Measurements from ENCODE around the gene ATP5MC2. TPM values are rescaled to one million over a fixed set of nuclear protein-coding genes. Genes with fewer than 3 reads are reported as not detected.

ATP5MC2 gene
- total and polyA plus RNA-seq, 5 experiments from 2014 or later: 235 to 658 (median 519) TPM

DNA sequence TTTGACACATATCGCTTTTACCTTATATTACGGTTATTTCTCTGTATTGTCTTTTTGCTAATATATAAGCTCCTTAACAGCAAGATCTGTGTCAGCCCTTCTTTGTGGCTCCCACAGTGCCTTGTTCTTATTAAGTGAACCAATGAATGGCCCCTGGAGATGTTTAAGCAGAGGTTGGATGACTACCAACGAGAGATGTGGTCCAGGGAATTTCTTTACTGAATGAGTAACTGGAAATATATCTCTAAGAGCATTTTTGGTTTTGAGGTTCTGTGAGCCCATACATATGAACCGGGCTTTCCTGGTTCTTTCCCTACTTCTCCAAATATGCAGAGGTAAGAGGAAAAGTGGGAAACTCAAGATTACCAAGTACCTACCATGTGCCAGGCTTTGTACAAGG lies 27.9 kb upstream of the ATP5MC2 start:
- POLR2A ChIA-PET: interaction anchor here (2.3 kb wide), 1 partner anchor 42 kb away, joined by 6 read pairs; no protein-coding TSS in a partner anchor
- no peak overlapping the region for H3K4me3 Mint-ChIP-seq
- peaks cover 0 to 4% (median 3%) of the 10 kb centered on the region in 4 donors for H3K4me1 Mint-ChIP-seq
- peaks cover 37 to 76% (median 58%) of the 10 kb centered on the region in 5 donors for H3K27me3 Mint-ChIP-seq
- no peaks in the 10 kb centered on the region for H3K9me3 Mint-ChIP-seq
- H3K36me3 Mint-ChIP-seq: no peaks in the 10 kb centered on the region
- H3K27ac Mint-ChIP-seq: no peak overlapping the region
- ATAC-seq (no peak), DNase-seq (no peak)

DNA sequence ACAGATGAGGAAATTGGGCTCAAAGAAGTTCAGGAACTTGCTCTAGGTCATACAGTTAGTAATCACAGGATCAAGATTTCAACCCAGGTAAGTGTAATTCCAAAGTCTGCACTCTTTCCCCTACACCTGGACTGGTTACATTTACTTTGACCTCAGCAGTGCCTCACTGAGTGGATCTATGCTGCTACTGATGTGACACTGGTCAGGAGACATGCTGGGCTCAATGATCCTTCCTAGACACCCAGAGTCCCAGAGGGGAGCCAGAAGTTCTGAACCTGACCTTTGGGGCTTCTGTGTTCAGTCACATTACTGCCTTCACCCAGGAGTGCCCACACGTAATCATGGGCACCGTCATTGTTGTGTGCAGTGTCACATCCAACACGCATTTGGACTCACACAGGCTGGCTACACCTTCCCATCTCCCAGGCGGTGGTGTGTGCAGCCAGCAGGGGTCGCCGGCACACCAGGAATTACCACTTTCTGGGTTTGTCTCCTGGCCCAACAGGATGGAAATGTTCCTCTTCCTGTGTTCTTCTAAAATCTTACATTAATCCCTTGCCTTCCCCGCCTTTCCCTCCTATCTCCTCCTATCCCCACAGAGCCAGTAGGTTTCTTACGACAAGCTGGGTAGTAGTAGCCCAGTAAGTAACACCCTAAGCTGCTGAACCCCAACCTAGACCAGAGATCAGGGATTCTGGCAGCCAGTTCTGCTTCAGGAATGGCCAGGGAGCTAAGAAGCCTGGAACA lies 25.8 kb upstream of the ATP5MC2 start:
- Mint-ChIP-seq H3K27ac (no peak overlapping the region), H3K9me3 (no peaks in the 10 kb centered on the region), H3K4me1 (peaks cover 5 to 8% (median 6%) of the 10 kb centered on the region in 4 donors), H3K4me3 (no peak overlapping the region), H3K27me3 (peaks cover 44 to 91% (median 68%) of the 10 kb centered on the region in 5 donors), H3K36me3 (no peaks in the 10 kb centered on the region)
- POLR2A ChIA-PET: interaction anchor here (0.7 to 0.8 kb wide), 2 partner anchors 43 to 44 kb away, joined by 4 read pairs; no protein-coding TSS in a partner anchor
- DNase-seq (peak; percentile 61 to 86 (median 68)), ATAC-seq (peak; percentile 83 to 94)

DNA sequence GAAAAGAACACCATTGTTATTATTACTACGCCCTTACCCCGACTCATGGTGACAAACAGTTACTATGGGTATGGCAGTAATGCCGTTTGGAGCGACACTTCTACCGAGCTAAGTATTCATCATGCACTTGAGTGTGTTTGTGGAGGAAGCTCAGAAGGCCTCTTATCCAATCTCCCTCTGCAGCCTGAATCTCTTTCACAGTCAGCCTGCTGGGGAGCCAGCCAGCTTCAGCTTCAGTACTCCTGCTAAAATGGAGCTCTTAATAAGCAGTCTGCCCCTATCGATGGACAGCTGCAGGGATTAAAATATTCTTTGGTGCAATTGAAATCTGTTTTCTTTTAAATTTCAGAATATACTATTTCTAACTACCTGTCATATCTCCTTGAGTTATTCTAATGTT lies 24.7 kb upstream of the ATP5MC2 start:
- ATAC-seq: no peak
- Mint-ChIP-seq H3K36me3 (no peaks in the 10 kb centered on the region), H3K4me1 (peaks cover 12 to 20% (median 17%) of the 10 kb centered on the region in 4 donors), H3K27me3 (peaks cover 44 to 92% (median 70%) of the 10 kb centered on the region in 5 donors), H3K27ac (no peak overlapping the region), H3K4me3 (no peak overlapping the region), H3K9me3 (no peaks in the 10 kb centered on the region)
- POLR2A ChIA-PET: no interaction called here
- no peak for DNase-seq

DNA sequence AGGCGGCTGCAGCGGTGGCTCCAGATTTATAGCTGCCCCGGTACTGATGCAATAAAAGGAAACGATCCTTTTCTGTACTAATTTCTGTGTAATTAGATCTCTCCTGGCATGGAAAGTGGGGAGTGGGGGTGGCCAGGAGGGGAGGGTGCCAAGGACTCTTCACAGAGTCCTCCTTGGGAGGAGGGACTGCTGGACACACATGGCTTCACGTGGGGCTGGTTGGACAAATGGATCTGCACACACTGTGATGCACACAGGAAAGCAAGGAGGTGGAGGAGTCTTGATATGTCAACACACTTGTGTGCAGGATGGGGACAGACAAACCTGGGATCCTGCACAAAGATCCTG lies 23.8 kb upstream of the ATP5MC2 start:
- no peak for ATAC-seq
- H3K9me3 Mint-ChIP-seq: no peaks in the 10 kb centered on the region
- POLR2A ChIA-PET: no interaction called here
- no peak overlapping the region for H3K27ac Mint-ChIP-seq
- no peak for DNase-seq
- H3K4me3 Mint-ChIP-seq: no peak overlapping the region
- peaks cover 18 to 27% (median 25%) of the 10 kb centered on the region in 4 donors for H3K4me1 Mint-ChIP-seq
- peaks cover 48 to 98% (median 77%) of the 10 kb centered on the region in 5 donors for H3K27me3 Mint-ChIP-seq
- peaks cover 0 to 3% (median 0%) of the 10 kb centered on the region in 3 donors for H3K36me3 Mint-ChIP-seq

DNA sequence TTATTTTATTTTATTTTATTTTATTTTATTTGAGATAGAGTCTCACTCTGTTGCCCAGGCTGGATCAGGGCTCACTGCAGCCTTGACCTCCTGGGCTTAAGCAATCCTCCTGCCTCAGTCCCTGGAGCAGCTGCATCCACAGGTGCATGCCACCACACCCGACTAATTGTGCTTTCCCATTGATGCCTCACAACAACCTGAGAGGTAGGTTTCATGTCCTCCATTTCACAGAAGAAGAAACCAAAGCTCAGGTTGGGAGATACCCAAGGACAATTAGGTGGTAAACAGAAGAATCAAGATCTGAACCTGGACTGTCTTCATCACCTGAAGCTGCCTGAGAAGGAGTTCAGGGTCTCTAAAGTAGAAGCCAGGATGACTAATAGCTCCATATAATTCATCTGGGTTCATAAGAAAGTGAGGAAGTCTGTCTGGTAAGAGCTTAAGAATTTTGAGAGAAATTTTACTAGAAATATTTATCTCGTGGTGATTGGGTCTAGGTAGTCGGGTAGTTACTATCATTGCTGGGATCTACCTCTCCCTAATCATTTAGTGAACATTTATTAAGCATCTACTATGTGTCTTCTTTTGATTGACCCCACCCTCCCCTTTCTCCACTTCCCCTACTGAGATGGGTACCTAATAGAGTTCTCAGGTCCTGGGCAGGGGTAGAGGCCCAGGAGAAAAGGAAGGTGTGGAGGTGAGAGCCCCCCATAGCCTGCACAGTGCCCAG lies 23.2 kb upstream of the ATP5MC2 start:
- ATAC-seq: no peak
- no peak overlapping the region for H3K27ac Mint-ChIP-seq
- DNase-seq: no peak
- peaks cover 49 to 98% (median 77%) of the 10 kb centered on the region in 5 donors for H3K27me3 Mint-ChIP-seq
- H3K4me3 Mint-ChIP-seq: no peak overlapping the region
- H3K9me3 Mint-ChIP-seq: no peaks in the 10 kb centered on the region
- H3K36me3 Mint-ChIP-seq: peaks cover 0 to 3% (median 0%) of the 10 kb centered on the region in 3 donors
- peaks cover 21 to 32% (median 30%) of the 10 kb centered on the region in 4 donors for H3K4me1 Mint-ChIP-seq
- POLR2A ChIA-PET: no interaction called here

DNA sequence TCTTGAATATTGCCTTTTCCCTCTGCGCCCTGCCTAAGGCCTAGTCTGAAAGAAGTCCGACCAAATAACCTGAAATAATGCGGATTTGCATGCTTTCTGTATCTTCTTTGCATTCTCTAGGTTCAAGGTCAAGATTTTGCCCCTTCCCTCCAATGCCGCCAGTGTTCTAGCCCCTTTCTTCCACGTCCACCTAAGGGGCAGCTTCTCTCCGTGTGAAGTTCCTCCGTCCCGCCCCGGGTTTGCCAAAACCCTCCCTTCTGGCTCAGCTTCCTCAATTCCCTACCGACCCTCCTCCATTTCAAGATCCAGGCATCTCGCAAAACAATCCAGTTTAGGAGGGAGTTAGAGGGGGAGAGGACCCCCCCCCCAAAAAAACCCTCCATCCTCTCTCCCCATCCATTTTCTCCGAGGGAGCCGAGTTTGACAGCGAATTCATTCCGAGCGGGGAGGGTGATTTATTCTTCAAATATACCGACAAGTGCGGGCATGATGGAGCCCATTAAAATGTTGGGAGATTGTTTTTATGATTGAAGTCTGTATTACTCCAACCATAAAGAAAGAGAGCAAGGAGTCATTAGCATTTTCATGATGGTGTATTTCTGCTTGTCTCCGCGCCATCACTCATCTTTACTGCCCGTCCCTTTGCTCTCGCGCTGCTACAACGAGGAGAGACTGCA lies 20.9 kb upstream of the ATP5MC2 start:
- Mint-ChIP-seq H3K27ac (no peak overlapping the region), H3K27me3 (peaks cover 53 to 97% (median 71%) of the 10 kb centered on the region in 5 donors), H3K4me3 (peak overlapping the region in 9 of 10 donors; percentile 45 to 77 (median 69)), H3K36me3 (peaks cover 0 to 3% (median under 1%) of the 10 kb centered on the region in 3 donors), H3K9me3 (peaks cover 0 to under 1% (median 0%) of the 10 kb centered on the region in 9 donors), H3K4me1 (peaks cover 21 to 32% (median 29%) of the 10 kb centered on the region in 4 donors)
- DNase-seq (no peak), ATAC-seq (no peak)
- POLR2A ChIA-PET: interaction anchor here (0.6 kb wide), 2 partner anchors 10 to 178 kb away, joined by 3 read pairs; no protein-coding TSS in a partner anchor

DNA sequence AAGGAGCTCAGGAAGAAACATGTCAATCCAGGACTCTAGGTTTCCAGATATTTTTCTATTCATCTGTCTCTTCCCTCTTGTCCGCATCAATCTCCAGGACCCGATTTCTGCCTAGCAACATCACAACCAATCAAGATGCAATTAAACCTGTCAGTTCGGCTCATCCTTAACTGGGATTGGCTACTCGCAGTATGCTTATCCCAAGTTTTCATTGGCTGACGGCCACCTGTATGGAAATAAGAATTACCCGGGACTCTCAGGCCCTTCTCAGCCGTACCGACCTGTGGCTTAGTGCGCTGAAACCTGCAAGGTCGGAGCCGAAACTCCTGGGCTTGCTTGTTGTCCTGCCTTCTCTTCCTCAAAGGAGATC lies 20.4 kb upstream of the ATP5MC2 start:
- POLR2A ChIA-PET: no interaction called here

DNA sequence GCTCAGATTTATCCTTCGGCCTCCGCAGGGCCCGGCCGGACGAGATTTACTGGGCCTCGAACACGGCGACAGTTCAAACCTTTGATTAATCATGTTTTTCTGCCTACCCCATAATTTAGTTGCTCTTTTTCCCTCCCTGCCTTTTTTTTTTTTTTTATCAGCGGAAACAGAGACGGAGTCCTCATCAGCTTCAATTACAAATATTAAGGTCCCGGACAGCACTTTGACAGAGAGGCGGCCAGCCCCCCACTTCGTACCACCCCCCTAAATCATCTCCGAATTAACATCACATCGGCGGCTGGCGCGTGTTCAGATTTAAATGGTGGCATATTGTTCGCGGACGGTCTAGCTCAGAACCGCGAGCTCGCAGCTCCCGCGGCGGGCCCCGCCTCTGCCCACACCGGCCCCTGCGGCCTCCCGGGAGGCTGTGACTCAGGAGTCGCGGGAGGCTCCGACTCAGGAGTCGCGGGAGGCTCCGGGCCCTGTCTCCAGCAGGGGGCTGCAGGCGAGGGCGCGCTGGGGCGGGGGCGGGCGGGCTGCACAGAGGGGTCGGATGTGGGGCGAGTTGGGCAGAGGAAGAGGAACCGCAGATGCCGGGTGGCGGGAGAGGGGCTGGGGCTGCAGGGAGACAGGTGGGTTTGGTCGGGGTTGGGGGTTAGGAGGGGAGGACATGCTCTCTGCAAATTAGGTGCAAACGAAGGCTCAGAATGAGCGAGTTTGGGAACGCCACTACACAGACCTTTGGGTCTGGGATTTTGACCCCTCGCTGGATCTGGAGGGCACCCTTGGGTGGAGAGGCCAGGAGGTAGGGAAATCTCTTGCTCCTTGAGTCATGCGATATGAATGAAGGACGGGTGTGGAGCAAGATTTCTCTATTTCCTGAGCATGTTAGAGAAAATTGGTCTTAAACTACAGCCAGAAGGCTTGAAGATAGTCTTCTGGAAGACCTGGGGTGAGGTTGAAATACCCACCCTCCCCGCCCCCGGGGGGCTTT lies 19.6 kb upstream of the ATP5MC2 start:
- Mint-ChIP-seq H3K27ac (peak overlapping the region in 2 of 10 donors; percentile 18 to 45), H3K4me3 (peak overlapping the region; percentile 74 to 89 (median 79)), H3K4me1 (peaks cover 21 to 32% (median 28%) of the 10 kb centered on the region in 4 donors), H3K36me3 (peaks cover 2 to 5% (median 3%) of the 10 kb centered on the region in 3 donors), H3K27me3 (peaks cover 48 to 99% (median 73%) of the 10 kb centered on the region in 5 donors), H3K9me3 (peaks cover 0 to 5% (median 0%) of the 10 kb centered on the region in 9 donors)
- ATAC-seq: peak; percentile 58 to 76
- POLR2A ChIA-PET: interaction anchor here (1.0 to 1.2 kb wide), 2 partner anchors 20 to 56 kb away, joined by 3 to 4 read pairs; partner anchors contain the start of genes ATP5MC2 and CISTR
- peak in 4 of 10 donors; percentile 10 to 28 (median 18) for DNase-seq

More for the DNA sequence above, 20.4 kb upstream of the ATP5MC2 start:
- peaks cover 21 to 32% (median 28%) of the 10 kb centered on the region in 4 donors for H3K4me1 Mint-ChIP-seq
- H3K9me3 Mint-ChIP-seq: peaks cover 0 to 4% (median 0%) of the 10 kb centered on the region in 9 donors
- DNase-seq (peak in 1 of 10 donors; percentile 19), ATAC-seq (no peak)
- H3K27me3 Mint-ChIP-seq: peaks cover 51 to 97% (median 72%) of the 10 kb centered on the region in 5 donors
- H3K27ac Mint-ChIP-seq: no peak overlapping the region
- H3K4me3 Mint-ChIP-seq: peak overlapping the region in 9 of 10 donors; percentile 45 to 77 (median 69)
- peaks cover 2 to 5% (median 3%) of the 10 kb centered on the region in 3 donors for H3K36me3 Mint-ChIP-seq

DNA sequence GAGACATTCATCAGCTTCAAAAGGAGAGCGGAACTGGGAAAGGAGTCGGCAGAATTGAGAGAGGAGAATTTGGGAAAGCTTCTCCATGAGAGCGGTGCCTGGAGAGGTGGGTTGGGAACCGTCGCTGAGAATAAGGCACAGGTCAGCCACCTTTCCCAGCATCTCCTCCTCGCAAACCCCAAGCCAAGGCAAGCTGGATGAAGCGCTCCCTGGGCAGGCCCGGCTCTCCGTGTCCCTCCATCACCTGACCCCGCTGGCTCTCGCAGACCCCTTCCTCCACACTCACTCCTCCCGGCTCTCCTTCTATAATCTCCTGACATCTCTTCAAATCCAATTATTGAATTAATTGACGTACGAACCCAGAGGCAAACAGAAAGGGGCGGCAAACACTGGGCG lies 18.9 kb upstream of the ATP5MC2 start:
- peaks cover 0 to 5% (median 0%) of the 10 kb centered on the region in 9 donors for H3K9me3 Mint-ChIP-seq
- ATAC-seq: no peak

DNA sequence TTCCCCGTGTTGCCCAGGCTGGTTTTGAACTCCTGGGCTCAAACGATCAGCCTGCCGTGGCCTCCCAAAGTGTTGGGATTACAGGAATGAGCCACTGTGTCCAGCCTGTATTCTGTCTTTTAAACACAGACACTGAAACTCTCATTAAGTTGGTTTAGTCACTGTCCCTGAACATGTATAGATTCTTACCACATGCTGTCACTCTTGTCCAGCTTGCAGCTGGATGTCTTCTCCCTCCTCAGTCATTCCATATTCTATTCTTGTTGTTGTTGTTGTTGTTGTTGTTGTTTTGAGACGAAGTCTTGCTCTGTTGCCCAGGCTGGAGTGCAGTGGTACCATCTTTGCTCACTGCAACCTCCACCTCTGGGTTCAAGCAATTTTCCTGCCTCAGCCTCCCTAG lies 12.3 kb upstream of the ATP5MC2 start:
- Mint-ChIP-seq H3K9me3 (peaks cover 0 to 5% (median 0%) of the 10 kb centered on the region in 9 donors), H3K27me3 (peaks cover 13 to 34% (median 25%) of the 10 kb centered on the region in 5 donors), H3K36me3 (peaks cover 0 to 5% (median 2%) of the 10 kb centered on the region in 3 donors), H3K4me3 (no peak overlapping the region), H3K27ac (no peak overlapping the region), H3K4me1 (peaks cover 0 to 2% (median 0%) of the 10 kb centered on the region in 4 donors)
- ATAC-seq (no peak), DNase-seq (no peak)
- POLR2A ChIA-PET: interaction anchor here (4.3 kb wide), 1 partner anchor 11 kb away, joined by 13 read pairs; the partner anchor contains the start of gene ATP5MC2

More for the DNA sequence above, 18.9 kb upstream of the ATP5MC2 start:
- Mint-ChIP-seq H3K4me1 (peaks cover 21 to 32% (median 28%) of the 10 kb centered on the region in 4 donors), H3K27me3 (peaks cover 43 to 99% (median 70%) of the 10 kb centered on the region in 5 donors), H3K4me3 (peak overlapping the region; percentile 74 to 87 (median 77)), H3K36me3 (peaks cover 2 to 5% (median 3%) of the 10 kb centered on the region in 3 donors), H3K27ac (no peak overlapping the region)
- POLR2A ChIA-PET: interaction anchor here (1.0 to 1.2 kb wide), 2 partner anchors 19 to 57 kb away, joined by 3 to 4 read pairs; partner anchors contain the start of genes ATP5MC2 and CISTR
- no peak for DNase-seq

DNA sequence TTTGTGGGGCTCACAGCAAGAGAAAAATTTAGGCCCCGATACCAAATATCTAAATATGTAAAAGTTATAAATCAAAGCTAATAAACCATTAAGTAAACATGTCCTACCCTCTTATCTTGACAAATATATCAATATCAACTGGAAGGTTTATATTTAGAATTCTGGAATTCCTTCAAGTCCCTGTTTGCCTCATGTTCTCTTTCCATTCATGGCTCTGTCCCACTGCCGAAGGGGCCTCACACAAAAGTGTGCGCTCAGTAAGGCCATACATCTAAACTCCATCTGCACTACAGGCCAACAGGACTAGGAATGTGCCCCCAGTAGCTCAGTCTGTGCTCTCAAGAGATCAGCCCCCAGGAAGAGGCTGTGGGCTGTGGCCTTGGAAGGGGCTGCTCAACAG lies 10.6 kb upstream of the ATP5MC2 start:
- ATAC-seq: no peak
- Mint-ChIP-seq H3K4me1 (no peaks in the 10 kb centered on the region), H3K4me3 (no peak overlapping the region), H3K27me3 (peaks cover 8 to 26% (median 18%) of the 10 kb centered on the region in 5 donors), H3K27ac (no peak overlapping the region), H3K9me3 (peaks cover 0 to 2% (median 0%) of the 10 kb centered on the region in 9 donors), H3K36me3 (peaks cover 0 to under 1% (median 0%) of the 10 kb centered on the region in 3 donors)
- DNase-seq: no peak
- POLR2A ChIA-PET: interaction anchor here (4.3 kb wide), 1 partner anchor 10 kb away, joined by 13 read pairs; the partner anchor contains the start of gene ATP5MC2

Measured in naive thymus-derived CD8-positive, alpha-beta T cell (primary cell).